ENCODE data around the gene SMIM41. TPM values are rescaled to one million over a fixed set of nuclear protein-coding genes. Genes with fewer than 3 reads are reported as not detected.

Gene SMIM41
- total and polyA plus RNA-seq, 3 donors from 2014 or later: 2.6 to 21.7 (median 15.6) TPM

DNA sequence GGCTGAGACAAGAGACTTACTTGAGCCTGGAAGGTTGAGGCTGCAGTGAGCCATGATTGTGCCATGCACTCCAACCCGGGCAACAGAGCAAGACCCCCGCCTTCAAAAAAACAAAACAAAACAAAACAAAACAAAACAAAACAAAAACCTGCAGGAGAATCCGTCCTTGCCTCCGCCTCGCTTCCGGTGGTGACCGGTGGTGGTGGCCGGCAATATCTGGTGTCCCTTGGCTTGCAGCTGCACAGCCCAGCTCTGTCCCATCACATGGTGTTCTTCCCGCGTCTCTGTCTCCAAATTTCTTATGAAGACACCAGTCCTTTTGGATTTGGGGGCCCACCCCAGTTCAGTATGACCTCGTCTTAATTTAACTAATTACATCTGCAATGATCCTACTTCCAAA, 10.0 kb downstream of the SMIM41 start:
- H3K27ac ChIP-seq: no peak overlapping the region
- 92 to 95% methylated on average over 11 of the region's 11 CpGs for WGBS, 2 donors
- no peaks in the 10 kb centered on the region for H3K27me3 ChIP-seq
- DNase-seq: no peak
- no peak overlapping the region for H3K4me3 ChIP-seq
- TF ChIP-seq, protein P1, sequence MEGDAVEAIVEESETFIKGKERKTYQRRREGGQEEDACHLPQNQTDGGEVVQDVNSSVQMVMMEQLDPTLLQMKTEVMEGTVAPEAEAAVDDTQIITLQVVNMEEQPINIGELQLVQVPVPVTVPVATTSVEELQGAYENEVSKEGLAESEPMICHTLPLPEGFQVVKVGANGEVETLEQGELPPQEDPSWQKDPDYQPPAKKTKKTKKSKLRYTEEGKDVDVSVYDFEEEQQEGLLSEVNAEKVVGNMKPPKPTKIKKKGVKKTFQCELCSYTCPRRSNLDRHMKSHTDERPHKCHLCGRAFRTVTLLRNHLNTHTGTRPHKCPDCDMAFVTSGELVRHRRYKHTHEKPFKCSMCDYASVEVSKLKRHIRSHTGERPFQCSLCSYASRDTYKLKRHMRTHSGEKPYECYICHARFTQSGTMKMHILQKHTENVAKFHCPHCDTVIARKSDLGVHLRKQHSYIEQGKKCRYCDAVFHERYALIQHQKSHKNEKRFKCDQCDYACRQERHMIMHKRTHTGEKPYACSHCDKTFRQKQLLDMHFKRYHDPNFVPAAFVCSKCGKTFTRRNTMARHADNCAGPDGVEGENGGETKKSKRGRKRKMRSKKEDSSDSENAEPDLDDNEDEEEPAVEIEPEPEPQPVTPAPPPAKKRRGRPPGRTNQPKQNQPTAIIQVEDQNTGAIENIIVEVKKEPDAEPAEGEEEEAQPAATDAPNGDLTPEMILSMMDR (IDR thresholded peaks at IDR 0.05): no peak
- intact Hi-C loops (cut with DNase I; ENCODE audit: low total_unique reads): no loop called here
- H3K4me1 ChIP-seq: peaks cover 11% of the 10 kb centered on the region
- H3K9me3 ChIP-seq: no peaks in the 10 kb centered on the region
- no peaks in the 10 kb centered on the region for H3K36me3 ChIP-seq (ENCODE audit: low read depth, missing control alignments)

DNA sequence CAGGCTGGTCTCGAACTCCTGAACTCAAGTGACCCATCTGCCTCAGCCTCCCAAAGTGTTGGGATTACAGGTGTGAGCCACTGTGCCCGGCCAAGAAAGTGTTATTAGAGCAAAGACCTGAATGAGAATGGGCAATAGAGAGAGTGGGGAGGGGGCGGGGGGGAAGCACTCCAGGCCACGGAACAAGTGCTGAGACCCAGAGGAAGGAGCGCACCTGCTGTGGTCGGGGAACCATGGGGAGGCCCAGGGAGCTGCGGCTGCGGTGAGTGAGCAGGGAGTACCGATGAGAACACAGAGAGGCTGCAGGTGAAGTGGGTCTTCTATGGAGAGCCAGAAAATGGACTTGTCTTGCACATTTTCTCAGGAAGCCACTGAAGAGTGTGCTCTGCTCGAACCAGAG, 10.8 kb downstream of the SMIM41 start:
- DNase-seq: no peak

DNA sequence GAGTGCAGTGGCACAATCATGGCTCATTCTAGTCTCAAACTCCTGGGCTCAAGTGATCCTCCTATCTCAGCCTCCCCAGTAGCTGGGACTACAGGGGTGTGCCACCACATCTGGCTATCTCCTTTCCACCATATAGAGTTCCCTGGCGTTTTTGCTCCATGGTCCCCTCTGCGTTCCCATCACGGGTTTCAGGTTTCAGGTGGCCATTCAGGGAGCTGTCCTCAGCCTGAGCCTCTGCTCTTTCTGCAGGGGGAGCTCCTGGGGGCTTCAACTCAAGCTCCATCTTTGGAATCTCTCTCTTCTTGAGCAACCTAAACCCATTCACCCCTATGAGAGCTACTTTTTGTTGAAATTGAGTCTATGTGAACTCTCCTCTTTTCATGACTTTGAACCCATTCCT, 11.6 kb downstream of the SMIM41 start:
- H3K27ac ChIP-seq: no peak overlapping the region
- WGBS, 2 donors: 47 to 70% methylated on average over 3 of the region's 3 CpGs
- no peak for DNase-seq
- intact Hi-C loops (cut with DNase I; ENCODE audit: low total_unique reads): no loop called here
- no peaks in the 10 kb centered on the region for H3K27me3 ChIP-seq
- TF ChIP-seq POLR2A (IDR thresholded peaks at IDR 0.05): no peak
- TF ChIP-seq, protein P1 (IDR thresholded peaks at IDR 0.05): no peak
- H3K4me3 ChIP-seq: no peak overlapping the region
- no peaks in the 10 kb centered on the region for H3K36me3 ChIP-seq (ENCODE audit: low read depth, missing control alignments)
- peaks cover 4% of the 10 kb centered on the region for H3K4me1 ChIP-seq
- H3K9me3 ChIP-seq: no peaks in the 10 kb centered on the region

More for the DNA sequence above, 10.8 kb downstream of the SMIM41 start:
- intact Hi-C loops (cut with DNase I; ENCODE audit: low total_unique reads): no loop called here
- no peaks in the 10 kb centered on the region for H3K27me3 ChIP-seq
- no peak overlapping the region for H3K27ac ChIP-seq
- no peaks in the 10 kb centered on the region for H3K36me3 ChIP-seq (ENCODE audit: low read depth, missing control alignments)
- H3K4me1 ChIP-seq: peaks cover 9% of the 10 kb centered on the region
- TF ChIP-seq, protein P1 (IDR thresholded peaks at IDR 0.05): no peak
- TF ChIP-seq POLR2A (IDR thresholded peaks at IDR 0.05): no peak
- WGBS, 2 donors: 88% methylated on average over 10 of the region's 10 CpGs
- no peak overlapping the region for H3K4me3 ChIP-seq
- no peaks in the 10 kb centered on the region for H3K9me3 ChIP-seq

DNA sequence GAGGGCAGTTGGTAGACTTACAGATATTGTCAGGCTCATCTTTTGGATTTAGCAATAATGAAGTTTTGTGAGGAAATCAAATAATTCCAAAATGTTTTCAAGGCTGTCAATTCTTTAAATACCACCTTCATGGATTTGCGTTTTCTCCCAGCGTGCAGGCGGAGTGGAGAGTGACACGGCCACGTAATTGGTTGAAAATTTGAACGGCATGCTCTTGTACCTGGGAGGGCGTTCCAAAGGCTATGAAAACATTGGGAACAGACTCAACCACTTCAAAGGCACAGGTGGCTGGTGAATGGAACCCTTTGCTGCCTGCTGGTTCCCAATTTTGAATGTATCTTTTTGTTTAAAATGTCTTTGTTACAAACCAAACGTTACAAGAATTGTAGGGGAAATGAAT, 12.4 kb downstream of the SMIM41 start:
- no peaks in the 10 kb centered on the region for H3K36me3 ChIP-seq (ENCODE audit: low read depth, missing control alignments)
- H3K9me3 ChIP-seq: no peaks in the 10 kb centered on the region
- intact Hi-C loops (cut with DNase I; ENCODE audit: low total_unique reads): no loop called here
- no peaks in the 10 kb centered on the region for H3K27me3 ChIP-seq
- H3K27ac ChIP-seq: no peak overlapping the region
- TF ChIP-seq POLR2A (IDR thresholded peaks at IDR 0.05): no peak
- TF ChIP-seq, protein P1 (IDR thresholded peaks at IDR 0.05): no peak
- 78 to 80% methylated on average over 8 of the region's 8 CpGs for WGBS, 2 donors
- no peaks in the 10 kb centered on the region for H3K4me1 ChIP-seq
- no peak overlapping the region for H3K4me3 ChIP-seq
- DNase-seq: no peak

DNA sequence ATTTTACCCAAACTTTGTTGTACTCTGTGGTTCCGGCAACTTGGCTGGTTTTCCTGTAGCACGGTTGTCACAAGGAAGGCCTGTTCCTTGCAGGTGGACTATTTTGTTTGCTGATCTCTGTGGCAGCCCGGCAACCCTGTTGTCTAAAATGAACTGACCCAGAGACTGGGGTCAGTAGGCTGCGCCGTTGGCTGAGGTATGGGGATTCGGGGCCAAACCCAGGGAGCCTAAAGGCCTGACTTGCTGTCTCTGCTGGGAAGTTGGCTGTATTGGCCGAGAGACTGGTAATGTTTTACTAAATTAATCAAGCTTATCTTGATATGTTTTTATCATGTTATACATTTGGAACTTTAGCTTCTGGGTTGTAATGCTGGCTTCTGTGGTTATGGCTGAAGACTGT, 13.8 kb downstream of the SMIM41 start:
- DNase-seq: no peak
- Histone ChIP-seq H3K27ac (no peak overlapping the region), H3K4me1 (no peaks in the 10 kb centered on the region), H3K36me3 (ENCODE audit: low read depth, missing control alignments) (no peaks in the 10 kb centered on the region), H3K9me3 (no peaks in the 10 kb centered on the region), H3K27me3 (no peaks in the 10 kb centered on the region), H3K4me3 (no peak overlapping the region)
- TF ChIP-seq, protein P1 (IDR thresholded peaks at IDR 0.05): no peak
- no peak for TF ChIP-seq POLR2A (IDR thresholded peaks at IDR 0.05)
- WGBS, 2 donors: 84 to 93% methylated on average over 7 of the region's 7 CpGs
- intact Hi-C loops (cut with DNase I; ENCODE audit: low total_unique reads): no loop called here

Data from testis (tissue), 3 donors.